Measurements from ENCODE around the gene R3HDM2. TPM values are rescaled to one million over a fixed set of nuclear protein-coding genes. Genes with fewer than 3 reads are reported as not detected.
A peak's percentile ranks its signal among the peaks of the same experiment; 100 is the strongest.

R3HDM2 gene
- total and polyA plus RNA-seq, 2 of the 13 experiments (the other 11 are each of a cell fraction or from before 2014, with no cell fraction given) = 11.1 to 23.5 TPM

GRCh38 chr12:57216014-57216911 is 214.6 kb downstream of the R3HDM2 start, which contains the start of gene NXPH4 (continued):
- TF ChIP-seq ZNF460 (CRISPR knock-in tag; IDR thresholded peaks at IDR 0.05; ENCODE audit: borderline replicate concordance) (no peak), PCBP2 (optimal IDR thresholded peaks at IDR 0.05; ENCODE audit: low read depth, low read length, poor library complexity, severe bottlenecking) (no peak), NONO (IDR thresholded peaks at IDR 0.05) (no peak), NONO (CRISPR knock-in tag; conservative IDR thresholded peaks at IDR 0.05) (no peak), KDM2A (CRISPR knock-in tag; IDR thresholded peaks at IDR 0.05; ENCODE audit: borderline replicate concordance, low read depth) (0 out of 2 replicates have a peak, but pooled peaks have one; percentile 3), ZNF563 (CRISPR knock-in tag; IDR thresholded peaks at IDR 0.05) (0 out of 2 replicates have a peak, but pooled peaks have one; percentile 63), ZBTB3 (CRISPR knock-in tag; IDR thresholded peaks at IDR 0.05; ENCODE audit: borderline replicate concordance, low read depth) (no peak), ZNF720 (CRISPR knock-in tag; IDR thresholded peaks at IDR 0.05) (no peak), ZNF329 (CRISPR knock-in tag; IDR thresholded peaks at IDR 0.05; ENCODE audit: low read depth) (no peak), ZFY (CRISPR knock-in tag; IDR thresholded peaks at IDR 0.05) (peak; percentile 44), SMAD9 (CRISPR knock-in tag; IDR thresholded peaks at IDR 0.05) (no peak), ZNF234 (CRISPR knock-in tag; conservative IDR thresholded peaks at IDR 0.05) (no peak), ZNF597 (CRISPR knock-in tag; IDR thresholded peaks at IDR 0.05) (no peak), NFIB (CRISPR knock-in tag; IDR thresholded peaks at IDR 0.05; ENCODE audit: borderline replicate concordance) (no peak), NR3C1 (CRISPR knock-in tag; IDR thresholded peaks at IDR 0.05) (no peak), THRA (CRISPR knock-in tag; IDR thresholded peaks at IDR 0.05; ENCODE audit: borderline replicate concordance) (no peak), SETDB1 (CRISPR knock-in tag; IDR thresholded peaks at IDR 0.05; ENCODE audit: borderline replicate concordance) (no peak), EHMT2 (IDR thresholded peaks at IDR 0.05; ENCODE audit: borderline replicate concordance, low read depth, low read length) (no peak), NFYC (CRISPR knock-in tag; IDR thresholded peaks at IDR 0.05) (no peak), MTERF4 (CRISPR knock-in tag; IDR thresholded peaks at IDR 0.05) (no peak), ZNF235 (CRISPR knock-in tag; IDR thresholded peaks at IDR 0.05; ENCODE audit: borderline replicate concordance) (no peak), ZNF383 (CRISPR knock-in tag; IDR thresholded peaks at IDR 0.05; ENCODE audit: borderline replicate concordance) (no peak)
- TF ChIP-seq, protein P1, sequence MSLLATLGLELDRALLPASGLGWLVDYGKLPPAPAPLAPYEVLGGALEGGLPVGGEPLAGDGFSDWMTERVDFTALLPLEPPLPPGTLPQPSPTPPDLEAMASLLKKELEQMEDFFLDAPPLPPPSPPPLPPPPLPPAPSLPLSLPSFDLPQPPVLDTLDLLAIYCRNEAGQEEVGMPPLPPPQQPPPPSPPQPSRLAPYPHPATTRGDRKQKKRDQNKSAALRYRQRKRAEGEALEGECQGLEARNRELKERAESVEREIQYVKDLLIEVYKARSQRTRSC (CRISPR knock-in tag; IDR thresholded peaks at IDR 0.05; ENCODE audit: low read depth) = no peak
- TF ChIP-seq, protein P2, sequence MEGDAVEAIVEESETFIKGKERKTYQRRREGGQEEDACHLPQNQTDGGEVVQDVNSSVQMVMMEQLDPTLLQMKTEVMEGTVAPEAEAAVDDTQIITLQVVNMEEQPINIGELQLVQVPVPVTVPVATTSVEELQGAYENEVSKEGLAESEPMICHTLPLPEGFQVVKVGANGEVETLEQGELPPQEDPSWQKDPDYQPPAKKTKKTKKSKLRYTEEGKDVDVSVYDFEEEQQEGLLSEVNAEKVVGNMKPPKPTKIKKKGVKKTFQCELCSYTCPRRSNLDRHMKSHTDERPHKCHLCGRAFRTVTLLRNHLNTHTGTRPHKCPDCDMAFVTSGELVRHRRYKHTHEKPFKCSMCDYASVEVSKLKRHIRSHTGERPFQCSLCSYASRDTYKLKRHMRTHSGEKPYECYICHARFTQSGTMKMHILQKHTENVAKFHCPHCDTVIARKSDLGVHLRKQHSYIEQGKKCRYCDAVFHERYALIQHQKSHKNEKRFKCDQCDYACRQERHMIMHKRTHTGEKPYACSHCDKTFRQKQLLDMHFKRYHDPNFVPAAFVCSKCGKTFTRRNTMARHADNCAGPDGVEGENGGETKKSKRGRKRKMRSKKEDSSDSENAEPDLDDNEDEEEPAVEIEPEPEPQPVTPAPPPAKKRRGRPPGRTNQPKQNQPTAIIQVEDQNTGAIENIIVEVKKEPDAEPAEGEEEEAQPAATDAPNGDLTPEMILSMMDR (CRISPR knock-in tag; IDR thresholded peaks at IDR 0.05) = peak; percentile 33
